SIG-M5 treated with dmso at 0.1 percent for 504 hours (cell line): ENCODE data around the gene GJB2.

Source experiments
- DNase-seq: peaks from one replicate; lab custom pipeline; 2025; ENCODE audit not compliant: unreplicated experiment; lab: John Stamatoyannopoulos, UW

Gene GJB2

GRCh38 chr13:20142927-20143480, 49.7 kb downstream of the GJB2 start:
- no peak for DNase-seq

- no peak for DNase-seq
These were observed 50.5 kb downstream of the GJB2 start for GRCh38 chr13:20142023-20142926.

GRCh38 chr13:20141238-20142022, 51.3 kb downstream of the GJB2 start:
- no peak for DNase-seq

- DNase-seq = no peak
These were observed 52.3 kb downstream of the GJB2 start for GRCh38 chr13:20140487-20140886.

- no peak for DNase-seq
These were observed 54.9 kb downstream of the GJB2 start for GRCh38 chr13:20137875-20138274.
